NT2/D1 (cell line): ENCODE results near the gene VPS35.

Experiments used
- SUZ12 ChIP-seq: IDR thresholded peaks from 2 replicates; pipeline ENCODE4 v1.6.1; 2011; ENCODE audit not compliant: insufficient read length, insufficient read depth; ENCODE audit errors: extremely low read depth
- YY1 ChIP-seq: IDR thresholded peaks from 2 replicates; pipeline ENCODE4 v1.6.1; 2011; ENCODE audit not compliant: insufficient read length, insufficient read depth
- ZNF274 ChIP-seq: IDR thresholded peaks from 2 replicates; pipeline ENCODE4 v1.6.1; 2011; ENCODE audit warnings: mild to moderate bottlenecking, low read depth, low read length

DNA sequence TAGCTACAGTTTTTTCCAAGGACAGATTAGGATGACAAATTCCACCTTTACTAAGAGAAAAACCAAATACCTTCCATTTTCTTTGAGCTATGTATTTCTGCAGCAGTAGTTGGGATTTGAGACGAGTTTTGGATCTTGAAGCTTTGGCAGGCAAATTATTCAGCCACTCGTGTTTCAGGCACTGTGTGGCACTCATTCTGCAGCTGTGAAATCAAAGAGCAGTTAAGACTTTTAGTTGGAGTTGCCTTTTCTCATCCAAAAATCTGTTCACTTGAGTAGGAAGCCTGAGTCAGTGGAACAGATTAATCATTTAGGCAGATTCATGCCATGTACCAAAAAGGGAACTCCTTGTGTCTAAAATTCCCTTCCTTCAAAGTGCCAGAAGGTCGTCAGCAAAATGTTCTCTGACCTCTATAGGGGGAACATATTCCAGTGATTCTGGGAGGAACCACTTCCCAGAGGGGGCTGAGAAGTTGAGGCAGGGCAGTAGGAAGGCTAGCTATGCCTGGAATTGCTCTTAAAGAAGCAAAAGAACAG is 20.6 kb upstream of the VPS35 start:
- TF ChIP-seq ZNF274 (no peak), YY1 (no peak), SUZ12 (no peak)
